Endothelial cell of umbilical vein (primary cell): ENCODE data around the gene PPM1M. TPM values are rescaled to one million over a fixed set of nuclear protein-coding genes. Genes with fewer than 3 reads are reported as not detected.
A peak's percentile ranks its signal among the peaks of the same experiment; 100 is the strongest.

ENCODE experiments used
- BruUV-seq: library from RNA; stranded (reverse); fragments of 400-500 nt; replicated peaks from 2 replicates; lab custom pipeline; 2021; lab: Mats Ljungman, UMichigan
- CTCF ChIA-PET: fragments of 300-600, 350-600 bp; sonication (Branson Sonifier 250); formaldehyde crosslinking; loops from one replicate; lab custom pipeline; 2021; ENCODE audit warnings: antibody characterized with exemption, inconsistent platforms; lab: Charles Lee
- POLR2A ChIA-PET: fragments of 300-600, 350-600 bp; sonication (Branson Sonifier 250); formaldehyde crosslinking; loops from one replicate; lab custom pipeline; 2021; ENCODE audit warnings: antibody characterized with exemption, inconsistent platforms; lab: Charles Lee
- DNase-seq: peaks from one replicate; pipeline ENCODE4 v3.0.0-alpha.2; 2011; ENCODE audit warnings: low read depth, low spot score
- FAIRE-seq: peaks from 2 replicates; lab custom pipeline; 2011; peaks lifted over from hg19 to GRCh38; lab: Jason Lieb, UNC
- H2AFZ ChIP-seq: 2 replicates; pipeline ENCODE4 v1.6.0; 2012; ENCODE audit warnings: low read depth, low read length, control low read depth, inconsistent platforms
- H3K27ac ChIP-seq: 2 replicates; pipeline ENCODE4 v1.5.1; 2011; ENCODE audit warnings: low read depth, mild to moderate bottlenecking, control low read depth, low read length, moderate library complexity; ENCODE audit not compliant: insufficient read depth
- H3K27me3 ChIP-seq, 2 experiments: 2 replicates each; pipeline versions ENCODE4 v1.6.0 to v1.6.1; 2011; ENCODE audit warnings: low read length in 2 of 2, mixed read lengths in 1 of 2; ENCODE audit not compliant: control insufficient read depth in 2 of 2, insufficient read depth in 2 of 2
- H3K36me3 ChIP-seq, 2 experiments: 2 replicates in 1 of 2; 3 replicates in 1 of 2; pipeline ENCODE4 v1.5.1; 2011; ENCODE audit warnings: low read length in 2 of 2, mild to moderate bottlenecking in 1 of 2, moderate library complexity in 1 of 2; ENCODE audit not compliant: control insufficient read depth in 2 of 2, insufficient read depth in 2 of 2; ENCODE audit errors: extremely low read depth in 1 of 2
- H3K4me1 ChIP-seq: 3 replicates; pipeline ENCODE4 v1.5.1; 2011; ENCODE audit warnings: mild to moderate bottlenecking, low read length; ENCODE audit not compliant: control insufficient read depth, insufficient read depth; ENCODE audit errors: extremely low read depth
- H3K4me2 ChIP-seq: 2 replicates; pipeline ENCODE4 v1.6.1; 2011; ENCODE audit warnings: low read length, control low read depth, mixed read lengths; ENCODE audit not compliant: insufficient read depth
- H3K4me3 ChIP-seq, 3 experiments: fragments of 200-600 bp in 1 of 3; sonication (generic), shearing (Covaris generic) in 1 of 3; replicated peaks in 1 of 3; 2 replicates each; pipeline ENCODE4 v1.5.1; 2011 to 2016; ENCODE audit warnings: control low read depth in 3 of 3, low read length in 3 of 3, mild to moderate bottlenecking in 2 of 3, inconsistent platforms in 1 of 3, low read depth in 1 of 3, moderate library complexity in 1 of 3; ENCODE audit not compliant: insufficient read depth in 1 of 3
- H3K79me2 ChIP-seq: 2 replicates; pipeline ENCODE4 v1.6.0; 2012; ENCODE audit warnings: low read length, inconsistent platforms; ENCODE audit not compliant: control insufficient read depth, insufficient read depth
- H3K9ac ChIP-seq: replicated peaks from 2 replicates; pipeline ENCODE3; 2011; ENCODE audit warnings: low read length, control low read depth; ENCODE audit not compliant: insufficient read depth; ENCODE audit errors: extremely low read depth
- H3K9me1 ChIP-seq: replicated peaks from 3 replicates; pipeline ENCODE4 v1.6.0; 2011; ENCODE audit warnings: mild to moderate bottlenecking, low read length; ENCODE audit not compliant: control insufficient read depth, insufficient read depth; ENCODE audit errors: extremely low read depth
- H3K9me3 ChIP-seq: replicated peaks from 2 replicates; pipeline ENCODE4 v1.5.1; 2012; ENCODE audit warnings: low read length, inconsistent platforms; ENCODE audit not compliant: control insufficient read depth, insufficient read depth
- H4K20me1 ChIP-seq: replicated peaks from 2 replicates; pipeline ENCODE3; 2011; ENCODE audit warnings: mild to moderate bottlenecking, low read length; ENCODE audit not compliant: control insufficient read depth, insufficient read depth; ENCODE audit errors: extremely low read depth
- CTCF ChIP-seq, 2 donors: IDR thresholded peaks; 1 replicate in 1 of 2; 2 replicates in 1 of 2; pipeline ENCODE4 v1.5.1; 2011; ENCODE audit warnings: low read length in 2 of 2, mild to moderate bottlenecking in 2 of 2, moderate library complexity in 2 of 2, control low read depth in 1 of 2, inconsistent platforms in 1 of 2, low read depth in 1 of 2; ENCODE audit not compliant: insufficient read depth in 1 of 2; ENCODE audit errors: extremely low read depth in 1 of 2
- GATA2 ChIP-seq: IDR thresholded peaks from 2 replicates; pipeline ENCODE4 v1.7.0; 2011; ENCODE audit warnings: low read depth, mild to moderate bottlenecking, moderate library complexity, mixed read lengths, low read length; ENCODE audit not compliant: insufficient read length, insufficient read depth
- JUN ChIP-seq: IDR thresholded peaks from 2 replicates; pipeline ENCODE4 v1.6.1; 2011; ENCODE audit warnings: borderline replicate concordance, low read depth; ENCODE audit not compliant: insufficient read length, insufficient read depth
- MYC ChIP-seq: IDR thresholded peaks from one replicate; pipeline ENCODE4 v1.6.1; 2011; ENCODE audit warnings: mild to moderate bottlenecking, low read depth, low read length
- POLR2A ChIP-seq: IDR thresholded peaks from 2 replicates; pipeline ENCODE4 v1.6.1; 2012; ENCODE audit warnings: low read depth, mild to moderate bottlenecking, control low read depth, low read length
- POLR2AphosphoS5 ChIP-seq: IDR thresholded peaks from 2 replicates; pipeline ENCODE4 v1.6.1; 2012; ENCODE audit warnings: low read depth, mild to moderate bottlenecking, control low read depth, low read length, moderate library complexity; ENCODE audit not compliant: insufficient read depth
- dilution Hi-C: fragments of 300-500 bp; cut with MboI; formaldehyde crosslinking; loops from one replicate; pipeline ENCODE4 v1.15.0; 2019; ENCODE audit warnings: low sequenced_read_pairs; ENCODE audit not compliant: extremely low pct_ligation_motif_present
- intact Hi-C: fragments of 100-400 bp; cut with micrococcal nuclease; formaldehyde crosslinking; loops from one replicate; pipeline ENCODE4 v1.10.0; 2022
- polyA plus RNA-seq, 4 experiments: library from polyadenylated mRNA; depleted of rRNA in 3 of 4; stranded (reverse) in 3 of 4; unstranded in 1 of 4; fragments of >200 nt; gene quantifications; 2 replicates each; pipeline versions ENCODE4 v1.2.1 to v1.2.3, GENCODE V29; 2011 to 2012; ENCODE audit warnings: missing spikeins in 1 of 4
- total RNA-seq: library from RNA; stranded (reverse); gene quantifications from 2 replicates; pipeline ENCODE4 v1.2.3, GENCODE V29; 2021

The PPM1M gene
- total and polyA plus RNA-seq, 2 donors (not counting 3 experiments of a cell fraction or from before 2014, with no cell fraction given) = 13.7 to 19.4 TPM

GRCh38 chr3:52197842-52198625 is 47.5 kb upstream of the PPM1M start, which contains the start of gene ALAS1:
Gene ALAS1 (plus strand): TSS chr3:52198160. CDS start chr3:52199242, 1,082 bp downstream.
- peaks cover 8% of the 10 kb centered on the region in 2 experiments for H3K36me3 ChIP-seq
- no peaks in the 10 kb centered on the region for H3K27me3 ChIP-seq
- CTCF ChIA-PET = interaction anchor here (0.8 to 1.6 kb wide), 4 partner anchors 9 to 44 kb away, joined by 3 to 5 read pairs (median 3); partner anchors contain the start of gene POC1A
- peak within 1 kb of the TSS; percentile 73 for H3K9ac ChIP-seq
- POLR2A ChIA-PET = interaction anchor here (0.8 kb wide), 1 partner anchor 43 kb away, joined by 3 read pairs; the partner anchor contains the start of gene POC1A
- peaks cover 15% of the 10 kb centered on the region for H3K79me2 ChIP-seq
- TF ChIP-seq GATA2 (no peak), POLR2AphosphoS5 (peak; percentile 98), MYC (no peak), CTCF (IDR thresholded peaks at IDR 0.05; ENCODE audit: extremely low read depth in 1 of 2, insufficient read depth in 1 of 2, low read depth in 1 of 2, low read length in 2 of 2) (peak in 1 of 2 donors; percentile 26), JUN (no peak), POLR2A (peak; percentile 97)
- peak within 1 kb of the TSS; percentile 62 for H3K27ac ChIP-seq
- FAIRE-seq = peak; percentile 85
- H2AFZ ChIP-seq = peak within 1 kb of the TSS; percentile 85
- H3K9me3 ChIP-seq = no peaks in the 10 kb centered on the region
- dilution Hi-C loops = no loop called here
- H3K4me2 ChIP-seq = peak within 1 kb of the TSS; percentile 71
- DNase-seq = peak; percentile 93
- TSS peak; percentile 43 for BruUV-seq
- intact Hi-C loops = loop anchor here (1.0 to 5.0 kb wide), 3 partner anchors 19 to 196 kb away; partner anchors contain the start of gene POC1A
- no peaks in the 10 kb centered on the region for H4K20me1 ChIP-seq
- H3K9me1 ChIP-seq = no peaks in the 10 kb centered on the region
- peak within 1 kb of the TSS; percentile 89 to 93 (median 91) for H3K4me3 ChIP-seq
- peaks cover 17% of the 10 kb centered on the region for H3K4me1 ChIP-seq
